Muscle layer of duodenum (tissue), 2 donors: ENCODE measurements around the gene PACRG.

Experiments
- H3K27ac ChIP-seq: one replicate; pipeline ENCODE4 v1.7.0; 2013; ENCODE audit warnings: mild to moderate bottlenecking, low read length
- H3K27me3 ChIP-seq: one replicate; pipeline ENCODE4 v1.7.0; 2013; ENCODE audit warnings: low read depth, mild to moderate bottlenecking, control low read depth, low read length
- H3K36me3 ChIP-seq, 2 donors: one replicate each; pipeline ENCODE4 v1.7.0; 2013; ENCODE audit warnings: low read length in 2 of 2, control low read depth in 1 of 2, mild to moderate bottlenecking in 1 of 2; ENCODE audit not compliant: insufficient read depth in 2 of 2, control insufficient read depth in 1 of 2
- H3K4me1 ChIP-seq, 2 donors: one replicate each; pipeline ENCODE4 v1.7.0; 2013; ENCODE audit warnings: low read length in 2 of 2, mild to moderate bottlenecking in 2 of 2, control low read depth in 1 of 2, moderate library complexity in 1 of 2; ENCODE audit not compliant: insufficient read depth in 2 of 2, control insufficient read depth in 1 of 2
- H3K4me3 ChIP-seq, 2 donors: one replicate each; pipeline ENCODE4 v1.7.0; 2013; ENCODE audit warnings: low read length in 2 of 2, low read depth in 1 of 2, mild to moderate bottlenecking in 1 of 2
- H3K9me3 ChIP-seq, 2 donors: one replicate each; pipeline ENCODE4 v1.7.0; 2013; ENCODE audit warnings: low read length in 2 of 2, control low read depth in 1 of 2, mild to moderate bottlenecking in 1 of 2; ENCODE audit not compliant: control insufficient read depth in 1 of 2
- donor health status: healthy.

Gene PACRG

GRCh38 chr6:162778603-162779002, 50.8 kb downstream of the PACRG start:
- Histone ChIP-seq H3K36me3 (no peaks in the 10 kb centered on the region), H3K9me3 (no peaks in the 10 kb centered on the region), H3K27me3 (no peaks in the 10 kb centered on the region), H3K4me1 (no peaks in the 10 kb centered on the region), H3K4me3 (no peak overlapping the region), H3K27ac (no peak overlapping the region)

- no peak overlapping the region for H3K4me3 ChIP-seq
- no peaks in the 10 kb centered on the region for H3K36me3 ChIP-seq
- no peaks in the 10 kb centered on the region for H3K27me3 ChIP-seq
- no peaks in the 10 kb centered on the region for H3K4me1 ChIP-seq
- no peak overlapping the region for H3K27ac ChIP-seq
- H3K9me3 ChIP-seq: peaks cover 0 to 8% of the 10 kb centered on the region in 2 donors
Observed at GRCh38 chr6:162785632-162786242, 58.0 kb downstream of the PACRG start.

DNA sequence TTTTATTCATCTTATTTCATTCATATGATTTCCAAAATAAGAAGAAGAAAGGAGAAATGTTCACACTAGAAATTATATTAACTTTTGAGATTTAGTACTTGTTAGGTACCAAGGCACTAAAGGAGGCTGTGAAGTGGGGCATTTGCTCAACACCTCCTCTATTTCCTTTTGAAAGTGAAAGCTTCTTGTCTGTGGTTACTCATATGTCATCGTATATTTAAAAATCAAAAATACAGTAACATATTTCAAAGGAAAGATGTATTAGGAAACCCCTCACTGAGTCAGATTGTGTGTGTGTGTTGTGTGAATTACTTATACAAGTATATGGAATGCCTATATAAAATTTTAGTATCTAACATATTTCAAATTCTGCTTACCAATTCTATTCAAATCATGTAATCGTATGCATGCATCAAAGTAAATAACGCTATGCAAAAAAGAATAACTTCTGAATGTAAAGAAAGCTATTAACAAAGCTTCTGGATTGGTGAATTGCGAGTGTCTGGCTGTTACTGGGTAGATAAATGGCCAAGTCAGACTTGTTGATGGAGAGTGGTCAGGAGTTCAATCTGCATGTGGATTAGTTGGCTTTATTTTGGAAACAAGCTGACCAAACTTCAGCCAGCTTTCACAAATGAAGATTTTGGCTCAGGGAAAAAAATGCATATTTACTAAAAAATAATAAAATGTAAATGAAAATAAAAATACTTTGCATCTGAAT, 70.9 kb downstream of the PACRG start:
- Histone ChIP-seq H3K27ac (no peak overlapping the region), H3K27me3 (no peaks in the 10 kb centered on the region), H3K9me3 (no peaks in the 10 kb centered on the region), H3K36me3 (no peaks in the 10 kb centered on the region), H3K4me3 (no peak overlapping the region), H3K4me1 (no peaks in the 10 kb centered on the region)

DNA sequence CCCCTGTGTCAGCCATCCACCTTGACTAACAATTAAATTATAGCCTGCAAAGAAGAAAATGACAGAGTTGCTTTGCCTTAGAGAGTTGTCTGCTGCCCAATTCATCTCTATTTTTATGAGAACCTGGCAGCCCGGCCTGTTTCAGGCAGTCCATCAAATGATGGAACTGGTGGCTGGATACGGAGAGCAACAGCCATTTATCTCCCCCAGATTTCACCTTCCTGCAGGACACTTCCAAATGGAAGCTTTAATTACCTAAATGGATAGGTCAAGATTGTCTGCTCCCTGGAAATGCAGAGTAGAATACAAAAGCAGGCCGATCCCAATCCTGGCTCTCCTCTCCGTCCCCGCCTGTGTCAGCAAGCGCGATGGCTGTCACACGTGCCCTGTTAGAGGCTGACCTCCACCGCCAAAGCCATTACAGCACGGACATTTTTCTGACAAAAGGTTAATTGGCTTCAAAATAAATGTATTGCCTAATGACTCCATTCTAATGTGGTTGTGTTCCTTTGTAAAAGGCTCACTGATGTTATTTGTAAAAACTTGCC, 86.7 kb downstream of the PACRG start:
- H3K4me3 ChIP-seq: no peak overlapping the region
- H3K27me3 ChIP-seq: no peaks in the 10 kb centered on the region
- H3K4me1 ChIP-seq: no peaks in the 10 kb centered on the region
- no peaks in the 10 kb centered on the region for H3K36me3 ChIP-seq
- H3K27ac ChIP-seq: no peak overlapping the region
- no peaks in the 10 kb centered on the region for H3K9me3 ChIP-seq

GRCh38 chr6:162817196-162817595, 89.4 kb downstream of the PACRG start:
- Histone ChIP-seq H3K4me1 (no peaks in the 10 kb centered on the region), H3K36me3 (no peaks in the 10 kb centered on the region), H3K4me3 (no peak overlapping the region), H3K27me3 (no peaks in the 10 kb centered on the region), H3K27ac (no peak overlapping the region), H3K9me3 (no peaks in the 10 kb centered on the region)

DNA sequence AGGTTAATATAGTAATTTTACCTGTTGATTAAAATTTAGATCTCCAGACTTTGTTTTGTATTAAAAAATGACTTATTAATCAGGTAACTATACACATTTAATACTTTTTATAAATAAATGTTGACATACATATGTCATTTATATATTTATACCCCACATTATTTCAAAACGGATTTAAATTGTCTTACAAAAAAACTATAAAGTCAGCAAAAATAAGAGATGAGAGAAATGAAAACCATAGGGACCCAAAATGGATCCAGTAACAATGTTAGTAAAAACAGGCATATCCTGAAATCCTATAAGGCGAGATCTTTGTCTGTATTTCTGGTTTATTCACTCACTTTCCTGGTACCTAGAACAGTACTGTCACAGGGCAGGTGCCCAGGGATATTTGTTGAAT, 91.5 kb downstream of the PACRG start:
- Histone ChIP-seq H3K27ac (no peak overlapping the region), H3K9me3 (peaks cover 0 to under 1% of the 10 kb centered on the region in 2 donors), H3K4me1 (no peaks in the 10 kb centered on the region), H3K36me3 (no peaks in the 10 kb centered on the region), H3K4me3 (no peak overlapping the region), H3K27me3 (no peaks in the 10 kb centered on the region)

- Histone ChIP-seq H3K36me3 (no peaks in the 10 kb centered on the region), H3K4me1 (no peaks in the 10 kb centered on the region), H3K27ac (no peak overlapping the region), H3K9me3 (peaks cover 0 to 4% of the 10 kb centered on the region in 2 donors), H3K27me3 (no peaks in the 10 kb centered on the region), H3K4me3 (no peak overlapping the region)
Observed at GRCh38 chr6:162821102-162821501, 93.3 kb downstream of the PACRG start.

- H3K4me3 ChIP-seq: no peak overlapping the region
- H3K4me1 ChIP-seq: peaks cover 0 to 3% of the 10 kb centered on the region in 2 donors
- H3K9me3 ChIP-seq: peaks cover 0 to 4% of the 10 kb centered on the region in 2 donors
- H3K27ac ChIP-seq: no peak overlapping the region
- H3K36me3 ChIP-seq: no peaks in the 10 kb centered on the region
- H3K27me3 ChIP-seq: no peaks in the 10 kb centered on the region
Observed at GRCh38 chr6:162825597-162825996, 97.8 kb downstream of the PACRG start.

- no peaks in the 10 kb centered on the region for H3K36me3 ChIP-seq
- H3K4me1 ChIP-seq: peaks cover 0 to 3% of the 10 kb centered on the region in 2 donors
- no peaks in the 10 kb centered on the region for H3K27me3 ChIP-seq
- peaks cover 3 to 4% of the 10 kb centered on the region in 2 donors for H3K9me3 ChIP-seq
- H3K27ac ChIP-seq: no peak overlapping the region
- no peak overlapping the region for H3K4me3 ChIP-seq
Observed at GRCh38 chr6:162829013-162829742, 101.4 kb downstream of the PACRG start.

DNA sequence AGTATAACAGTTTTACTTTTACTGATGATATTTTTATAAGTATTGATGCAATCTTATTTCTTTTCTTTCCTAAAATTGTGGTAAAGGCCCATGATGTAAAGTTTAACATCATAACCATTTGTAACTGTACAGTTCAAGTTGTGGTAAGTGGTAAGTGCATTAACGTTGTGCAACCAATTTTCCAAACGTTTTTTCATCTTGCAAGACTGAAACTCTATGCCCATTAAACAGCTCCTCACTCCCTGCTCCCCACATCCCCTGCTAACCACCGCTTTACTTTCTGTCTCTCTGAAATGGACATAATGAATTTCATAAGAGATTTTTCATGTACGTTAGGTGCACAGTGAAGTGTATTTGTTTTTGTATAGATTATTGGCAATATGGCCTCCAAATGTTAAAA, 106.0 kb downstream of the PACRG start:
- Histone ChIP-seq H3K27me3 (no peaks in the 10 kb centered on the region), H3K9me3 (peaks cover 0 to 3% of the 10 kb centered on the region in 2 donors), H3K27ac (no peak overlapping the region), H3K4me1 (no peaks in the 10 kb centered on the region), H3K36me3 (no peaks in the 10 kb centered on the region), H3K4me3 (no peak overlapping the region)

DNA sequence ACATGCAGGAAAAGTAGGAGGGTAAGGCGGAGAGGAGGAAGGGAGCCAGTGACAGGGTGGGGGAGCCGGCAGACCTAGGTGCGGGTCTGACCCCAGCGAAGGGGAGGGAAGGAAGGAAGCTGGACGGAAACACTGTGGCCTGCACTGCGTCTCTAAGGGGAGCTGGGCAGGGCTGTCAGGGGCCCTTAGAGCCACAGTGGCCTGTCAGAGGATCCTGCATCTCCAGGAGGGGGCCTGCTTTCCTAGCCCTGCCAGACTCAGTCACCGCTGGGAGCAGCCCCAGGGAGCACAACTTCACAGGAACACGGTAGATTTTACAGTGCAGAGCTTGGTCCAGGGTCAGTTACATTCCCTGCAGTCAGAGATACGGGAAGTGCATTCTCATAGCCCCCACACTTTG, 118.2 kb downstream of the PACRG start:
- H3K36me3 ChIP-seq: no peaks in the 10 kb centered on the region
- no peak overlapping the region for H3K4me3 ChIP-seq
- no peaks in the 10 kb centered on the region for H3K9me3 ChIP-seq
- H3K27ac ChIP-seq: no peak overlapping the region
- no peaks in the 10 kb centered on the region for H3K27me3 ChIP-seq
- no peaks in the 10 kb centered on the region for H3K4me1 ChIP-seq
